C1 segment of cervical spinal cord (tissue), 14 donors: Measurements from ENCODE around the gene NUDT14.
A peak's percentile ranks its signal among the peaks of the same experiment; 100 is the strongest.

Experiments used
- DNase-seq, 14 donors: peaks; one replicate each; lab custom pipeline; 2025; lab: John Stamatoyannopoulos, UW

The NUDT14 gene

DNA sequence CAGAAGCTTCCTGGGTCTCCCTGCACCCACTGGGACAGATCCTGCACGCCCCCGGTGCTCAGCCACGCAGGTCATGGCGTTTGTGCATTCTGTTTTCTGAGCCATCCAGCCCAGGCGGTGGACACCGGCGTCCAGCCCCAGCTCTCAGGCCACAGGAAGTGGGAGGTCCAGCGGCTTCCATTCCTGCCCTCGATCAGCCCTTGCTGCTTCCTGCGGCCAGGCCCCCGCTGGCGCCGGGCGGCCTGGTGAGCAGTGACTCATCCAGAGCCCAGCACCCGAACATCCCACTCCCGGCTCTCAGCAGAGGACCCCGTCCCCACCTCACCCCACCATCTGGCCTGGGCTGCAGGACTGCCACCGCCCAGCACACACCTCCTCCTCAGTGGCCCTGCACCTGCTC is 18.0 kb upstream of the NUDT14 start:
- no peak for DNase-seq

DNA sequence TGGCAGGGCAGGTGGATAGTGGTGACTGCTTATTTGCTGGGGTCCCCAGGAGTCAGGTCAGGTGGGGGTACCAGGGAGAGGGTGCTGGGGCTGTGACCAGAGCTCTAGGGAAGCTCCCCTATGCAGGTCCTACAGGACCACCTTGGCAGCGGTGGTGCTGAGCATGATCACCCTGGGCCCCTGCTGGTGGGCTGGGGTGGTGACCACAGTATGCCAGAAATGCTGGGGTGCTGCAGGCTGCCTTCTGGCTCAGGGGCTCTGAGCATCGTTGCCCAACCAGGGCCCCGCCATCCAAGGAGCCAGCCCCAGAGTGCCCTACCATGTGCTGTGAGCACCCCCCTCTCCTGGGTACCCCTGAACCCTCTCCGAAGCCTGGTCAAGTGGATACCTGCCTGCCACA is 17.5 kb upstream of the NUDT14 start:
- DNase-seq, result no peak

DNA sequence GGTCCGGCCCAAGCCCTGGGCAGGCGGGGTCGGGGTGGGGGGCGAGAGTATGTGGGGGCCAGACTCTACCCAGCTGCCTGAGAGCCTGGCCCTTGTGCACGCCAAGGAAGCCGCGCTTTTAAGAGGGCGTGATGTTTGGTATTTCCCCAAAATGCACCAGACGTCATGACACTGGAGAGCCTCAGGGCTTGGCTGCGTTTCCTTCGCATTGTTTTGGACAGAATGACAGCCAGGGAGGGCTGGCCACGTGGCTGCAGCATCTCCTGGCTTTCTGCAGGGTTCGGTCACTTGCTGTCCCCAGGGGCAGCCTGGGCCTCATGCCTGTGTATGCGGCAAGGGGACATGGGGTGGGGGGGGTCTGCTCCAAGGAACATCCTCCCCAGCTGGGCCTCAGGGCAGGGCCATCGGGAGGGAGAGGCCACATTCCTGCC is 16.1 kb upstream of the NUDT14 start:
- peak in 3 of 14 donors; percentile 5 to 25 (median 14) for DNase-seq

DNA sequence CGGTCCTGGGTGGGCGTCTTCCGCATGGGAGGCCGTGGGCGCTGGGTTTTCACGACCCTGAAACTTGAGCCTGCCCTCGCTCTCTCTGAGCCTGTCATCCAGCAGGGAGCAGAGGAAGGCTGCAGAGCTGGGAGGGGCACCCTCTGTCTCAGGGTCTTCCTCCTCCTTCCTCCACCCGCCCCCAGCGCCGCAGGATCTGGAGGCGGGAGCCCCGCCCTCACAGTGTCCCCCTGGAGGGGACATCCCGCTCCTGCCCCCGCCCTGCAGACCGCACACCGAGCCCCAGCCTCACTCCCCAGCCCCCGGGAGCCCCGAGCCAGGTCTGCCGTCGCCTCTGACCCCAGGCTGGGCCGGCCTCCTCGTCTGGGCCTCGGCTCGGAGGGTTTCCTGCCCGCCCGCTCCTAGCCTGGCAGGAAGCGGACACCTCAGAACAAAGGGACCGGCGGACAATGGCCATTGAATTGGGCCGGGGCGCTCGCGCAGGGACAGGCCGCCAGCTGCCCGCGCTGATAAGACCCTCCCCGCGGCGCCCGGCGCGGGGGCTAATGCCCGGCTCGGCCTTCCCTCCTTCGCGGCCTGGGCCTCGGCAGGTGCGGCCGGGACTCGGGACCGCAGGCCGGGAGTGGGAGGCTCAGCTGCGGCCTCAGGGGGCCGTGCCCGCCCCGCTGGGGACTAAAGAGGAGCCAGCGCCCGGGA is 15.3 kb upstream of the NUDT14 start:
- DNase-seq, result no peak

DNA sequence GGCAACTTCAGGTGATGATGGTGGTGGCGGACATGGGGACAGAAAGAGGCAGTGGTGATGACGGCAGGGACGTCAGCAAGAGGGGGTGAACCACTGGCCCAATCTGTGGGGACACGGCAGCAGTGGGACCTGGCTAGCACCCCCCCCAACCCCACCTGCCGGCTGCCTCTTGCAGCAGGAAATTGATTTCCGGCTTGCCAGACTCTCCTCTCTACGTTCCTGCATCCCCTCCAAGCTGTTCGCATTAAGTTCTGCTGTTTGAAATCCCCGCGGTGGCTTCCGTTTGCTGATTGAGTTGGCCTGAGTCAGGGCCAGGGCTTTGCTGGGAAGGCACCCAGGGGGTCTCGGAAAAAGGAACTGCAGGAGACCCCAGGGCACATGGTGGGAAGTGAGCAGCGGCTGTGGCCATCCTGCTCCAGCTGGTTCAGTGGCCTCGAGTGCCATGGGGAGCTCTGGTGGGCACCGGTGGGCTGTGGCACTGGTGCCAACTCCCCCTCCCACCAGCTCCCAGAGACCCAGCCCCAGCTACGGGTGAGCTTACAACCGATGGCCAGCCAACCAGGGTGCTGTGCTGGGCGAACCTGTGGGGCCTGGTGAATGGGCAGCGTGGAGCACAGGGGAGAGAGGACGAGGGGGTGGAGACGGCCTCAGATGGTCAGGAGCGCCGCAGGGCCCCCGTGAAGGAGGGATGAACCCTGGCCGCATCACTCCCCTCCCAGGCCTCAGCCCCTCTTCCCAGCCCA is 14.6 kb upstream of the NUDT14 start:
- no peak for DNase-seq

DNA sequence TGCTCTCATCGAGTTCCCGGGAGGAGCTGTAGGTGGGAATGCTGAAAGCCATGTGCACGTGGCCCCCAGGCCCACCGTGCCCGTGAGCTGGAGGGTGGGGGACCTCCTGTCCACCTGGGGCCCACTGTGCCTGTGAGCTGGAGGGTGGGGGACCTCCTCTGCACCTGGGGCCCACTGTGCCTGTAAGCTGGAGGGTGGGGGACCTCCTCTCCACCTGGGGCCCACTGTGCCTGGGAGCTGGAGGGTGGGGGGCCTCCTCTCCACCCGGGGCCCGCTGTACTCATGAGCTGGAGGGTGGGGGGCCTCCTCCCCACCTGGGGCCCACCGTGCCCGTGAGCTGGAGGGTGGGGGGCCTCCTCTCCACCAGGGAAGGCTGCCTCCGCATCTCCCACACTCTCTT is 13.9 kb upstream of the NUDT14 start:
- no peak for DNase-seq

DNA sequence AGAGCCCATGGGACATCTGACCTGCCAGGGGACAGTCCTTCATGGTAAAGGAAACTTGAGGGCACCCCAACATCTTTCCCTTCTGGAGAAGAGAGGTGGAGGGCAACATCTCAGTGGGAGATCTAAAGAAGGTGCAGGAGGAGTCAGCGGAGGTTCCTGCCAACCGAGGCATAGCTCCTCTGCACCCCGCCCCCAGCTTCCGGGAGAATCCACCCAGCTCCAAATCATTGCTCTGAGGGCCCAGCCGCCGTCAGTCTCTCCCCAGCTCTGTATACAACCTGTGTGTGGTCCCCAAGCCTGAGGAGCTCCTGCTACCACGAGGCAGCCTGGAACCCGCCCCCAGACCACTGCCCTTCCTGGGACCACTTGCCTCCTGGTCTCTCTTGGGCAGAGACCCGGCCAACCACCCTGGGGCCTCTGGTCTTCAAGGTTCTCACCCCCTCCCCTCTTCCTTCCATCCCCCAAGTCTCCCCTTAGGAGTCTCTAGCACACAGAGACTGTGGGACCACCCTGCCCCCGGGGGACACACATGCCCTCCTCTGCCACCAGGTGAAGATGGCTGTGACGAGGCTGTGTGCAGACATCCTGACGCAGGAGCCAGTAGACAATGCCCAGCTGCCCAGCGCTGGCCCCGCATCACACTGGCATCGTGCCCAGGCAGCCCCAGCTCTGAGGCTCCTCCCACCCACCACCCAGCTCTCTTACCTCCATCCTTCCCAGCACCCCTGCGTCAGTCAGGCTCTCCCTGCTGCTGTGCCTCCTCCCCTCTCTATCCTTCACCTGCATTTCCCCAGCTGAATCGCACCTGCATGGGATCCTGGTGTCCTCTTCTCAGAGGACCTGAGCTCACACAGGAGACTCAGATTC is 13.0 kb upstream of the NUDT14 start:
- no peak for DNase-seq

DNA sequence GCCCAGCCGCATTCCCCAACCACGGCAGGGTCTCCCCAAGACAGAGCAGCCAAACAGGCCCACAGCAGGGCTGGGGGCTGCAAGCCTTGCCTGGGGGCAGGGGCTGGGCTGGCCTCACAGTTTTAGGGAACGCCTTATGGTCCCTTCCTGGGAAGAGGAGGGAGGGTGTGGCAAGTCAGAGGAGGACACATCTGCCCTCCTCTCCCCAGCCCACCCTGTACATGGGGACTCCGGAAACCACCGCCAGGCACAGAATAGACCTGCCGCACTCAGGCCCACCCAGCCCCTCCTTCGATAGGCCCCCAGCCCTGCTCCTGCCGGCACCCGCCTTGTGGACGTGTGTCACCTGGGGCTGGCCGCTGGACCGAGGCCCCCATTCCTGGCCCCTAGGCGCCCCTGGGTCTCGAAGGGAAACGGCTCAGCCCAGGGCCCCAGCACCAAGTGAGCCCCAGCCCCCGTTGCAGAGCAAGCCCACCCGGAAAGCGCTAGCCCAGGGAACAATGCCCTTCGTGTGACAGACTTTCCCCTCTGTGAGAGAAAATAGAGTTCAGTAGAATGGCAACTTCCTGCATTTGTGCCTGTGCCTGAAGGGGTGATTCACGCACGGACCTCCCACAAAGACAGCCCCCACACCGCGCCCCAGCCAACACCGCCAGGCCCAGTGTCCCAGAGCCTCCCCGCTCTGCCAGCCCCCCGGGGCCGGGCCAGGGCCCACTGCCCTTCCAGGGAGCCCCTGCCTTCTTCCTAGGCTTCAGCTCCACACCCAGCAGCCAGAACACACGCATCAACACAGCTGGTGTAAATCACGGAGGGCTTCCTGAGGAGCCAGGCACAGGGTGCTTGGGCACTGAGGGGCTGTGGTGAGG is 12.0 kb upstream of the NUDT14 start:
- DNase-seq, result no peak

DNA sequence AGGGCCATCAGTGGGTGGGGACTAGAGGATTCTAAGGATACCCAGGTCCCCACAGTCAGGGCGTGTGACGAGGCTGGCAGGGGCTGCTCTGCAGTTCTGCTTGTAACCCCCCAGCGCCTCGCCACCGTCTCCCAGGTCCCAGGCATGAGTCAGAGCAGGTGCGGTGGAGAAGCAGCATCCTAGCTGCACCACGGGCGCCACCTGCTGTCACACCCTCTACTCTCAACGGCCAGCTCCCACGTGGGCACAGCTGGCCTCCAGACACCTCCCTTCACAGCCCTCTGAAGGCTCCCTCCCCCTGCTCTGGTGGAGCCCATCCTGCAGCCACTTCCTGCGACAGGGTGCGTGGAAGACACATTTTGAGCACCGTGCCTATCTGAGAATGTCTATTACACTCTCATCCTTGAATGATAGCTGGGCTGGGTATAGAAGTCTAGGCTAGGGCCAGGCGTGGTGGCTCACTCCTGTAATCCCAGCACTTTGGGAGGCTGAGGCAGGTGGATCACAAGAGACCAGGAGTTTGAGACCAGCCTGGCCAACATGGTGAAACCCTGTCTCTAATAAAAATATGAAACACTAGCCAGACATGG is 6.9 kb upstream of the NUDT14 start:
- DNase-seq, result no peak

DNA sequence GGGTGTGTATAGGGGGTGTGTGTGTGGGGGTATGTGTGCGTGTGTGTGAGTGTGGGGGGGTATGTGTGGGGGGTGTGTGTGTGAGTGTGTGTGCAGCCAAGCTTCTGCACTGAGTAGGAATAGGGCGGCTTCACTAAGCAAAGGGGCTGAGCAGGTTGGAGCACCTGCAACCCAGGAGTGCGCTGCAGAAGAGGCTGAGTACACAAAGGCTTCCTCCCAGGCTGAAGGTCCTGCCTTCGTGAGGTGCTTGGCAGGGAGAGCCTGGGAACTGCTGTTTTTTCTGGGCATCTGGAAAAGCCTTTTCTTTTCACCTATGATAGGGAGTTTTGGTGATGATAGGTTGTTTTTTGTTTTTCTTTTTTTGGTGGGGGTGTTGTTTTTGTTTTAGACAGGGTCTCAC is 6.0 kb upstream of the NUDT14 start:
- no peak for DNase-seq

DNA sequence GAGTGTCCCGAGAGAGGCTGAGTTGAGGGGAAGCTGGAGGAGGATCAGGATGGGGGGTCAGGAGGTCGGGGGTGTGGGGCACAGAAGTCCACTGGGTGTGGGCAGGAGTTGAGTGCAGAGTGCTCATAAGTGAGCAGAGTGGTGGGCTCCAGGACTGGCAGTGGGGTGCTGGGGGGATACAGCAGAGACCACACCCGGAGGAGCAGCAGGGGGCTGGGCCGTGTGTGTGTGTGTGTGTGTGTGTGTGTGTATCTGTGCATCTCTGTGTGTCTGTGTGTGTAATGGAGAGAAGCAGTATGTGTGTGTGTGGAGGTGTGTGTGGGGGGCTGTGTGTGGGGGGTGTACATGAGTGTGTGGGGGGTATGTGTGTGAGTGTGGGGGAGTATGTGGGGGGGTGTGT is 4.9 kb upstream of the NUDT14 start:
- no peak for DNase-seq

DNA sequence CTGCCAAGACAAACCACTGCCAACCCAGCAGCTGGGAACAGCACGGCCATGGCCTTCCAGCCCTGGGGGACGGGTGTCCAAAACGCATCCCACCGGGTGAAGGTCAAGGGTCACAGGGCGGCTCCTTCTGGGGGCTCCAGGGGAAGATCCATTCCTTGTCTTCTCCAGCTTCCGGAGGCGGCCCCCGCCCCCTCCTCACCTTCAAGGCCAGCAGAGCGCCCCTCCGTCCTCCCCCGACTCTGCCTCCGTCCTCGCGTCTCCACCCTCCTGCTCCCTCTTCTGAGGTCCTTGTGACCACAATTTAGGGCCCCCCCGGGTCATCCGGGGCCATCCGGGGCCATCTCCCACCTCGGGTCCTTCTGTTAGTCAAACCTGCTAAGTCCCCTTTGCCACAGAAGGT is 3.9 kb upstream of the NUDT14 start:
- no peak for DNase-seq

DNA sequence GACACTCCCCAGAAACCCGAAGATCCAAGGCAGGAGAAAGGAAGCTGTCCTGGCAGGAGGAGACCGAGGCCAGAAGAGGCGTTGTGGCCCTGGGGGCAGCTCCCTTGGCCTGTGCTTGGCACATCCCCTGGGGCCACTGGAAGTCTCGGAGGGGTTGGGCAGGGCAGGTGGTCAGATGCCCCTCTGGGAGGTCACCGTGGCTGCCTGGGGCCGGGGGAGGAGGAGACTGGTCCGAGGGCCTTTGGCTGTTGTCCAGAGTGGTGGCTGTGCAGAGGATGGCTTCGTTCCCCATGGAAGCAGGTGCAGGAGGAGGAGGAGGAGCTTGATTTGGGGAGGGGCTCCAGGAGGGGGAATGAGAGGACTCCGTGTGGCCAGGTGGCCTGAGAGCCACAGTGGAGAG is 3.3 kb upstream of the NUDT14 start:
- no peak for DNase-seq

DNA sequence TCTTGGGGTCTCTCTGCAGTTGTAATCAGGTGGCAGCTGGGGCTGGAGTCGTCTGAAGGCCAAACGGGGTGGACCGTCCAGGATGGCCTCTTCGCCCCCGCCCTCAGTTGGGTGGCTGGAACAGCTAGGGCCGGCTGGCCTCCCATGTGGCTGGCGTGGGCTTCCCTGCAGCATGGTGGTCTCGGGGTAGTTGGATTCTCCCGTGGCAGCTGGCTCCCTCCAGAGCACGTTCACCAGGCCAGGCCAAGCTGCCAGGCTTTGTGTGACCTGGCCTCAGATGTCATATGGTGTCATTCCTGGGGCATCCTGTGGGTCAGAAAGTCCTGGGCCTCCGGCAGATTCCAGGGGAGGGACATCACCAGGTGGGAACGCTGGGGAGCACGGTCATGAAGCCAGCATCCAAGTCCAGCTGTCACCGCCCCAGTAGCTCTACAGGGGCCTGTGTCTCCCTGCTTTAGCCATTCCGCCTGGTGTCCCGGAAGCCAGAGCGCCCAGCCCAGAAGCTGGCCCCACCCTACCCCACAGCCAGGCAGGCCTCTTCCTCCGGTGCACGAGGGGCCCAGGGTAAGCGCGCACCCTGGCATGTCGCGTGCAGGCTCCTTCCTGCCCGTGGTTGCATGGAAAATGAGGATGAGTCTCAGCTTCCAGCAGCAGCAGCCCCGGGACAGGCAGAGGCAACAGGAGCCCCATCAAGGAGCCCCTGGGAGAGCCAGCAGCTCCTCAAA is 1.3 kb upstream of the NUDT14 start:
- no peak for DNase-seq

DNA sequence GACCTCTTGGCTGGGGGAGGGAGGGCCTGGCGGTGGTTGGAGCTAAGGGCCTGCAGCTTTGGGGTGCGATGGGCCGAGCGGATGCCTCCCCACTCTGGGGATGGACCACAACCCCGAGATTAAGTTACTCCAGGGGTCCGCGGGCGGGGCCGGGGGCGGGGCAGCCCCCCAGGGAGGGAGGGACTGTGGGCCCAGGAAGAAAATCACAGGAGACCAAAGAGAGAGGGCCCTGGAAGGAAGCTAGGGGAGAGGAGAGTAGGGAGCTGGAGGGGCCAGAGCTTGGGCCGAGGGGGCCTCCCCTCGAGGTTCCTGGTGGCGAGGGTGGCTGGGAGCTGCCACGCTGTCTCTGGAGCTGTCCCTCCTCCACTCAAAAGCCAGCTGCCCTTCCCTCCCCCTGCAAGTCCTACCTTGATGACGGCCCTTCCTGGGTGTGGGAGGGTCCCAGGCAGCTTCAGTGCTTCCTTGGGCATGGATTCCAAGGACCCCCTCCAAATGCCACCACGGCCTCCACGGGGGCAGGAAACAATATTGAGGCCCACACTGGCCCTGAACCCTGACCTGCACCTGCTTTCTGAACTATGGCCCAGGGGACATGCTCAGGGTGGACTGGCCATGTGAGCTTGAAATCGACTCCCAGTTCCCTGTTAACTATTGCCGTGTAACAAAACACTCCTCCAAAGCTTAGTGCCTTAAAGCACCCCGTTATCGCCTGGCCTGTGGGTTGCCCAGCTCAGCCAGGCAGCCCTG is 610 bp upstream of the NUDT14 start:
- no peak for DNase-seq

DNA sequence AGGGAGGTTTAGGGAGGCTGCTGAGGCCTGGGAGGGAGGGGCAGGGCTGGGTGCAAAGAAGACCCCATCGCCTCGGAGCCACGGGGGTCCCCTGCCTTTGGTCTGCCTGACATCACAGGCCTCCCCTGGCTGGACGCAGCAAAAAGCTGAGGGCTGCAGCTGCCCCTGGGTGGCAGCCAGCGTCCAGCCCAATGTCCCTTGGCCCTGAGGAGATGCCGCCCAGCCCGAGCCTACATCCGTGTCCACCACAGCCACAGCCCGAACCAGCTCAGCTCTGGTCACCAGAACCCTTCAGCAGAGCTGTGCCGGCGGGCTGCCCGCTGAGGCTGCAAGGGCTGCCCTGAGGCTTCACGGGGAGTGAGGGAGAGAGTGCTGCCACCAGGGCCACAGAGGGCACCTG is 1.9 kb downstream of the NUDT14 start:
- no peak for DNase-seq

DNA sequence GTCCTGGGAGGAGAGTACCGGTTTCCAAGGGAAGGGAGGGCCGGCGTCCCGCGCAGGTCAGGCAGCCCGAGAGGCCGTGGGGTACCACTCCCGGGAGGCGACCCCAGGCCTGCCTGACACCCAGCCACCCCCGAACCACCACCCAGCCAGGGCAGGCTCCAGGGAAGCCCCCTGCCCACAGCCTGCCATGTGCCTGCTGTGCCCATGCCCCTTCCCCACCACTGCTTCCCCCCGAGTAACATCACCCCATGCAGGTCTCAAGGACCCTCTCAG is 2.3 kb downstream of the NUDT14 start:
- no peak for DNase-seq

DNA sequence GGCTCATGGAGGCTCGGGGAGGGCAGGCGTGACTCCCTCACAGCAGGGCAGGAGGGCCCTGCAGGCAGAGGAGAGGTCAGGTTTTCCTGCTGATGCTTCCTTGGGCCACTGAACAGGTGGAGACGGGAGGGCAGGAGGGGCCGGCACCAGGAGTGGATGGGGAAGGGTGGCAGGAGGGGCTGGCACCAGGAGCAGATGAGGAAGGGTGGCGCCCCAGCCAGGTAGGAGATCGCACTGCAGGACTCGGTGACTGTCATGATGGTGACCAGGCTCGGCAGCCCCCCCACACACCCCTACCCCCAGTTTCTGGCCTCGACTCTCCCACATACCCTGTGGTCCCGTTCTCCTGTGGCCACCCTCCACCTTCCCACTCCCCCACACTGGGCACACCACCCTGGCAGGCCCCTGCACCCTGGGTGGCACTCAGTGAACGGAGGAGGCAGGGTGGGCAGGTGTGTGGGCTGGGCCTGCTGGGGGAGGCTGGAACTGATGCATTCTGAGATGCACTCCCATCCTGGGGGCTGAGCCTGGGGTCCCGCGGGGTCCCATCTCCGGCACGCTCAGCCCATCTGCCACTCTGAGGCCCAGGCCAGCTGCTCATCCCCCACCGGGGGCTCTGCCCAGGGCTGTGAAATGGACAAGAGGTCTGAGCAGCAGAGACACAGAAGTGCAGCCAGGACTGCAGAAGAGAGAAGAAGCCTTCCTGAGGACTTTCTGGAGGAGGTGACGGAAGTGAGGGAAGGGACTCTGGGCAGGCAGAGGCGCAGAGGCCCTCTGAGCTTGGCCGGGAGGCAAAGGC is 2.8 kb downstream of the NUDT14 start:
- DNase-seq, result no peak

DNA sequence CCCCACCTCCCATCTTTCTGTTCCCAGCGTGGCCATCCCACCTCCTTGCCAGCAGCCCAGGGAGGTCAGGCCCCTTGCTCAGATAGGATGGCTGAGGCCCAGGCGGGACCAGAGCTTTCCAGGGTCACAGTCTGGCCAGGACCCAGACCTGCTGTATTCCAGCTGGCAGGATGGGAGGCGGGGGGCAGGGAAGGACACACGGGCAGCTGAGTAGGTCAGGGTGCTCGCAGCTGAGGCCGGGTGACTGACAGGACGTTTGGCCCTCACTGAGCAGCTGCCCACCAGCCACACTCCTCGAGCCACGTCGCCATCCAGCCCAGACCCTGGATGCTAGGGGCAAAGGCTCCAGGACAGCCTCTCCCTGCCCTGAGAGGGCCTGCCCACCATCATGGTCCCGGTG is 4.0 kb downstream of the NUDT14 start:
- no peak for DNase-seq
